Breast epithelium (tissue), 3 donors: ENCODE data around the gene IGSF22.

Experiments used
- CTCF ChIP-seq, 3 donors: fragments of 450-650 bp; IDR thresholded peaks; one replicate each; pipeline ENCODE4 v1.5.1; 2016 to 2017; ENCODE audit warnings: antibody characterized with exemption in 3 of 3, mild to moderate bottlenecking in 3 of 3, moderate library complexity in 3 of 3
- POLR2A ChIP-seq: fragments of 450-650 bp; IDR thresholded peaks from one replicate; pipeline ENCODE4 v1.6.1; 2016; ENCODE audit warnings: antibody characterized with exemption, mild to moderate bottlenecking, moderate library complexity

- TF ChIP-seq CTCF (IDR thresholded peaks at IDR 0.05) (no peak), POLR2A (no peak)
These were observed 44.6 kb upstream of the IGSF22 start for GRCh38 chr11:18770479-18771125.
